ENCODE data around the gene MRTFA.

The MRTFA gene

DNA sequence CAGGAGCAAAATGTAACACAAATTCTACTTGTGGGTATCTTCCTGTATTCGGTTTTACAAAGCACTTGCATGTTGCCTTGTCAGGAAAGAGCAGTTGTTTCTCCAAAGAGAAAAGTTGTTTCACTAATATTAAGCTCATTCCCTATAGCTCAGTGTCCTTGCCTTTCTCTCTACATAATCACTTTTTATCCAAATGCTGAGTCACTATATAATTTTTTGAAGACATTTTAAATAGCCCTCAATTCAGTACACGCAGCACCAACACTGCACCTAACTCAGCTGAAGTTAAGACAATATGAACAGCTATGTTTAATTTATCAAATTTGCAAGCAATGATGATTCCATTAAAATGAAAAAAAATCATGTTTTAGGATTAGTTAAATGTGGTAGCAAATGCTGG lies 14.5 kb upstream of the MRTFA start:
- no peak for DNase-seq (ENCODE audit: low read depth, low spot score)
- no peak overlapping the region for H3K4me3 ChIP-seq (ENCODE audit: low read depth, low read length)
- TF ChIP-seq, protein P1, sequence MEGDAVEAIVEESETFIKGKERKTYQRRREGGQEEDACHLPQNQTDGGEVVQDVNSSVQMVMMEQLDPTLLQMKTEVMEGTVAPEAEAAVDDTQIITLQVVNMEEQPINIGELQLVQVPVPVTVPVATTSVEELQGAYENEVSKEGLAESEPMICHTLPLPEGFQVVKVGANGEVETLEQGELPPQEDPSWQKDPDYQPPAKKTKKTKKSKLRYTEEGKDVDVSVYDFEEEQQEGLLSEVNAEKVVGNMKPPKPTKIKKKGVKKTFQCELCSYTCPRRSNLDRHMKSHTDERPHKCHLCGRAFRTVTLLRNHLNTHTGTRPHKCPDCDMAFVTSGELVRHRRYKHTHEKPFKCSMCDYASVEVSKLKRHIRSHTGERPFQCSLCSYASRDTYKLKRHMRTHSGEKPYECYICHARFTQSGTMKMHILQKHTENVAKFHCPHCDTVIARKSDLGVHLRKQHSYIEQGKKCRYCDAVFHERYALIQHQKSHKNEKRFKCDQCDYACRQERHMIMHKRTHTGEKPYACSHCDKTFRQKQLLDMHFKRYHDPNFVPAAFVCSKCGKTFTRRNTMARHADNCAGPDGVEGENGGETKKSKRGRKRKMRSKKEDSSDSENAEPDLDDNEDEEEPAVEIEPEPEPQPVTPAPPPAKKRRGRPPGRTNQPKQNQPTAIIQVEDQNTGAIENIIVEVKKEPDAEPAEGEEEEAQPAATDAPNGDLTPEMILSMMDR (IDR thresholded peaks at IDR 0.05; ENCODE audit: low read depth, low read length), result no peak
- in situ Hi-C loops (cut with HindIII; ENCODE audit: low sequenced_read_pairs), result no loop called here

GRCh38 chr22:40648386-40648785 lies 11.9 kb upstream of the MRTFA start:
- TF ChIP-seq, protein P1 (IDR thresholded peaks at IDR 0.05; ENCODE audit: low read depth, low read length), result no peak
- H3K4me3 ChIP-seq (ENCODE audit: low read depth, low read length), result no peak overlapping the region
- in situ Hi-C loops (cut with HindIII; ENCODE audit: low sequenced_read_pairs), result no loop called here
- DNase-seq (ENCODE audit: low read depth, low spot score), result no peak

DNA sequence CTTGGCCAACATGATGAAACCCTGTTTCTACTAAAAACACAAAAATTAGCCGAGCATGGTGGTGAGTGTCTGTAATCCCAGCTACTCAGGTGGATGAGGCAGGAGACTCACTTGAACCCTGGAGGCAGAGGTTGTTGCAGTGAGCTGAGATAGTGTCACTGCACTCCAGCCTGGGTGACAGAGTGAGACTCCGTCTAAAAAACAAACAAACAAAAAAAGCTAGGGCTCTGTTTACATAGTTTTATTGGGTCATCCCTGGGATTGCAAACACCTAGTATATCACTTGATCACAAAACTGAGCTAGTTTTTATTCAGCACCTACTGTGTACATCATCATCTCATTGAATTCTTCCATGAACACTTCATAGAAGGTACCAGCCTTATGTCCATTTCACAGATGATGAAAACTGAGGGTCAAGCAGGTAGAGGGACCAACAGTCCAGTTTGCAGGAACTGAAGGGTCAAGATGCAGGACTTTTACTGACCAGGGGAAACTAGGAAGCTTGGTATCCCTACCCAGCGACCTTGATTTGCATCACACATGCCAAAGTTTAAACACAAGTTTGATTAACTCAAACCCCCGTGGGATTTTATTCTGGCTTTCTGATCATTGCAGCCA lies 9.2 kb upstream of the MRTFA start:
- DNase-seq (ENCODE audit: low read depth, low spot score), result no peak
- TF ChIP-seq, protein P1 (IDR thresholded peaks at IDR 0.05; ENCODE audit: low read depth, low read length), result no peak
- in situ Hi-C loops (cut with HindIII; ENCODE audit: low sequenced_read_pairs), result no loop called here
- no peak overlapping the region for H3K4me3 ChIP-seq (ENCODE audit: low read depth, low read length)

DNA sequence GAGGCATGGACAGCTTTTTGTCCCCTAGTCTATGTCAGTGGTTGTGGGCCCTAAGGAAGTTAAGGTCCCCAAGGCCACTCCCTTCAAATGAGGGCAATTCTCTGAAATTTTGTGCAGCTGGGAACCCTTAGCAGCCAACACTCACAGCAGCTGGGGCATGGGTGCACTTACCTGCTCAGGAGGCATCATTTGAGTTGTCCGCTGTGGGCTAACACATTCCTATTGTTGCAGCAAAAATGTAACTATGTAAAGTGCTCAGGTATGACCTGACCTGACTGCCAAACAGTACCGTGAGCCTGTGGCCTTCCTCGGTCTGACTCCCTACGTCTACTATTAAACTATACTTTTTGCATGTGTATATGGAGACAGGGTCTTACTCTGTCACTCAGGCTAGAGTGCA lies 5.8 kb upstream of the MRTFA start:
- TF ChIP-seq, protein P1 (IDR thresholded peaks at IDR 0.05; ENCODE audit: low read depth, low read length), result no peak
- no peak for DNase-seq (ENCODE audit: low read depth, low spot score)
- in situ Hi-C loops (cut with HindIII; ENCODE audit: low sequenced_read_pairs), result no loop called here
- no peak overlapping the region for H3K4me3 ChIP-seq (ENCODE audit: low read depth, low read length)

- TF ChIP-seq, protein P1 (IDR thresholded peaks at IDR 0.05; ENCODE audit: low read depth, low read length), result no peak
- in situ Hi-C loops (cut with HindIII; ENCODE audit: low sequenced_read_pairs), result no loop called here
- H3K4me3 ChIP-seq (ENCODE audit: low read depth, low read length), result no peak overlapping the region
- DNase-seq (ENCODE audit: low read depth, low spot score), result no peak
Measured at GRCh38 chr22:40641269-40641668, 4.8 kb upstream of the MRTFA start.

GRCh38 chr22:40638261-40638660 lies 1.7 kb upstream of the MRTFA start:
- in situ Hi-C loops (cut with HindIII; ENCODE audit: low sequenced_read_pairs), result no loop called here
- H3K4me3 ChIP-seq (ENCODE audit: low read depth, low read length), result no peak overlapping the region
- DNase-seq (ENCODE audit: low read depth, low spot score), result no peak
- TF ChIP-seq, protein P1 (IDR thresholded peaks at IDR 0.05; ENCODE audit: low read depth, low read length), result no peak

Measured in astrocyte of the spinal cord (primary cell).